Activated CD8-positive, alpha-beta memory T cell treated with anti-CD3 and anti-CD28 coated beads, Interleukin-2, amount 50 U/mL, for 1 hour (primary cell): ENCODE results near the gene VSX2.
A peak's percentile ranks its signal among the peaks of the same experiment; 100 is the strongest.

ENCODE experiments used
- DNase-seq: peaks from one replicate; pipeline ENCODE4 v3.0.0-alpha.2; 2020; ENCODE audit errors: extremely low read depth

Gene VSX2

GRCh38 chr14:74238974-74239847 lies at the start of gene VSX2:
VSX2 (plus strand) TSS chr14:74239449; CDS start chr14:74239562, 113 bp downstream.
- DNase-seq, result no peak

GRCh38 chr14:74190927-74191575 lies 48.2 kb upstream of the VSX2 start:
- DNase-seq, result no peak

GRCh38 chr14:74194506-74195274 lies 44.6 kb upstream of the VSX2 start:
- no peak for DNase-seq

GRCh38 chr14:74195623-74196022 lies 43.6 kb upstream of the VSX2 start:
- no peak for DNase-seq

- DNase-seq, result no peak
Observed at GRCh38 chr14:74198441-74199234, 40.6 kb upstream of the VSX2 start.

- DNase-seq, result no peak
Observed at GRCh38 chr14:74202113-74202512, 37.1 kb upstream of the VSX2 start.

GRCh38 chr14:74203639-74204038 lies 35.6 kb upstream of the VSX2 start:
- DNase-seq, result no peak

GRCh38 chr14:74204491-74204890 lies 34.8 kb upstream of the VSX2 start:
- DNase-seq, result no peak

GRCh38 chr14:74205882-74206281 lies 33.4 kb upstream of the VSX2 start:
- DNase-seq, result no peak

GRCh38 chr14:74207943-74208342 lies 31.3 kb upstream of the VSX2 start:
- DNase-seq, result no peak

GRCh38 chr14:74208642-74209041 lies 30.6 kb upstream of the VSX2 start:
- DNase-seq, result no peak

- DNase-seq, result no peak
Observed at GRCh38 chr14:74211945-74212580, 27.2 kb upstream of the VSX2 start.

GRCh38 chr14:74213907-74214803 lies 25.1 kb upstream of the VSX2 start:
- no peak for DNase-seq

GRCh38 chr14:74216671-74217070 lies 22.6 kb upstream of the VSX2 start:
- DNase-seq, result no peak

- peak; percentile 19 for DNase-seq
Observed at GRCh38 chr14:74217672-74218448, 21.4 kb upstream of the VSX2 start.

- DNase-seq, result no peak
Observed at GRCh38 chr14:74218462-74218861, 20.8 kb upstream of the VSX2 start.

- DNase-seq, result no peak
Observed at GRCh38 chr14:74219277-74220205, 19.7 kb upstream of the VSX2 start.

- DNase-seq, result no peak
Observed at GRCh38 chr14:74220991-74221390, 18.3 kb upstream of the VSX2 start.
